Prostate gland (tissue), 2 donors: ENCODE data around the gene MTCH1. TPM values are rescaled to one million over a fixed set of nuclear protein-coding genes. Genes with fewer than 3 reads are reported as not detected.

Source experiments
- DNase-seq: peaks from one replicate; pipeline ENCODE4 v3.0.0-alpha.2; 2019; ENCODE audit warnings: low spot score
- H3K27ac ChIP-seq, 2 donors: fragments of 200-600 bp; sonication (generic); 2 replicates each; pipeline ENCODE4 v1.5.1; 2017 to 2019
- H3K27me3 ChIP-seq: fragments of 200-600 bp; sonication (generic); replicated peaks from 2 replicates; pipeline ENCODE4 v1.5.1; 2019; ENCODE audit not compliant: insufficient read depth
- H3K36me3 ChIP-seq, 2 donors: fragments of 200-600 bp; sonication (generic); 1 replicate in 1 of 2; 2 replicates in 1 of 2; pipeline versions ENCODE4 v1.5.1 to v1.8.1; 2017 to 2019
- H3K4me1 ChIP-seq: fragments of 200-600 bp; sonication (generic); replicated peaks from 2 replicates; pipeline ENCODE4 v1.5.1; 2019
- H3K4me3 ChIP-seq, 2 donors: fragments of 200-600 bp; sonication (generic); 2 replicates each; pipeline ENCODE4 v1.5.1; 2017 to 2019
- H3K9me3 ChIP-seq: fragments of 200-600 bp; sonication (generic); 2 replicates; pipeline ENCODE4 v1.5.1; 2017
- CTCF ChIP-seq, 4 experiments: fragments of 200-600 bp in 2 of 4; fragments of 450-650 bp in 2 of 4; sonication (generic) in 2 of 4; IDR thresholded peaks; 1 replicate in 3 of 4; 2 replicates in 1 of 4; pipeline ENCODE4 v1.5.1; 2016 to 2019; ENCODE audit warnings: antibody characterized with exemption in 4 of 4, mild to moderate bottlenecking in 2 of 4, moderate library complexity in 2 of 4
- POLR2A ChIP-seq: fragments of 450-650 bp; IDR thresholded peaks from one replicate; pipeline ENCODE4 v1.6.1; 2016; ENCODE audit warnings: antibody characterized with exemption, mild to moderate bottlenecking
- POLR2AphosphoS5 ChIP-seq: sonication (generic); formaldehyde crosslinking; IDR thresholded peaks from one replicate; pipeline ENCODE4 v1.6.1; 2017; ENCODE audit warnings: antibody characterized with exemption
- WGBS: methylation state at CpG from one replicate; pipeline ENCODE4 v1.1.5; 2018; 5-methylcytosine and 5-hydroxymethylcytosine counted together
- intact Hi-C: fragments of 100-400 bp; cut with DNase I; formaldehyde crosslinking; loops from one replicate; pipeline ENCODE4 v1.14.2; 2022
- total RNA-seq, 2 donors: library from RNA; depleted of rRNA; stranded (reverse); fragments of >200 nt; gene quantifications; one replicate each; pipeline ENCODE4 v1.1.0, GENCODE V29; 2016

The MTCH1 gene
- total RNA-seq: 100 to 1,000 TPM; 269 to 367 TPM

GRCh38 chr6:36985808-36986703, at the start of gene MTCH1:
TSS of gene MTCH1 (minus strand) at chr6:36986196. CDS start at chr6:36986173, 23 bp downstream.
- under 1% methylated on average over 78 of the region's 101 CpGs for WGBS
- intact Hi-C loops: loop anchor here (2.0 to 5.0 kb wide), 2 partner anchors 33 to 186 kb away; partner anchors contain the start of gene PIM1
- peaks cover 4% of the 10 kb centered on the region for H3K4me1 ChIP-seq

GRCh38 chr6:37033819-37034795, 48.1 kb upstream of the MTCH1 start:
- Histone ChIP-seq H3K36me3 (no peaks in the 10 kb centered on the region), H3K4me3 (no peak overlapping the region), H3K27me3 (no peaks in the 10 kb centered on the region), H3K4me1 (no peaks in the 10 kb centered on the region), H3K9me3 (no peaks in the 10 kb centered on the region), H3K27ac (no peak overlapping the region)
- TF ChIP-seq CTCF (IDR thresholded peaks at IDR 0.05) (no peak), POLR2A (no peak), POLR2AphosphoS5 (no peak)
- intact Hi-C loops: no loop called here
- no peak for DNase-seq
- 86% methylated on average over 8 of the region's 8 CpGs for WGBS

More at GRCh38 chr6:36985808-36986703, at the start of gene MTCH1:
- Histone ChIP-seq H3K4me3 (peak within 1 kb of the TSS; percentile 99 to 100), H3K36me3 (no peaks in the 10 kb centered on the region), H3K9me3 (no peaks in the 10 kb centered on the region), H3K27ac (peak within 1 kb of the TSS; percentile 97 to 98), H3K27me3 (no peaks in the 10 kb centered on the region)
- peak; percentile 85 for DNase-seq
- TF ChIP-seq POLR2A (peak; percentile 99), CTCF (IDR thresholded peaks at IDR 0.05) (peak in 1 of 4 experiments; percentile 3), POLR2AphosphoS5 (peak; percentile 64)

- intact Hi-C loops: no loop called here
- Histone ChIP-seq H3K4me1 (no peaks in the 10 kb centered on the region), H3K9me3 (no peaks in the 10 kb centered on the region), H3K36me3 (no peaks in the 10 kb centered on the region), H3K27ac (no peak overlapping the region), H3K27me3 (no peaks in the 10 kb centered on the region), H3K4me3 (no peak overlapping the region)
- TF ChIP-seq POLR2A: no peak
- no peak for TF ChIP-seq POLR2AphosphoS5
- no peak for TF ChIP-seq CTCF (IDR thresholded peaks at IDR 0.05)
- no peak for DNase-seq
- 88% methylated on average over 7 of the region's 7 CpGs for WGBS
These were observed 47.3 kb upstream of the MTCH1 start for GRCh38 chr6:37033255-37033654.

- no peaks in the 10 kb centered on the region for H3K4me1 ChIP-seq
- no peak overlapping the region for H3K27ac ChIP-seq
- TF ChIP-seq POLR2A: no peak
- no peak for TF ChIP-seq POLR2AphosphoS5
- TF ChIP-seq CTCF (IDR thresholded peaks at IDR 0.05): no peak
- no peak overlapping the region for H3K4me3 ChIP-seq
- intact Hi-C loops: no loop called here
- DNase-seq: no peak
- no peaks in the 10 kb centered on the region for H3K36me3 ChIP-seq
- H3K27me3 ChIP-seq: no peaks in the 10 kb centered on the region
- no peaks in the 10 kb centered on the region for H3K9me3 ChIP-seq
- WGBS: 85% methylated on average over 7 of the region's 7 CpGs
These were observed 46.2 kb upstream of the MTCH1 start for GRCh38 chr6:37032239-37032638.
